CD4-positive, alpha-beta T cell treated with Interleukin-6 at 100 ng/mL for 8 hours (primary cell): ENCODE measurements around the gene CAMK2A.
A peak's percentile ranks its signal among the peaks of the same experiment; 100 is the strongest.

Experiments
- DNase-seq: peaks from one replicate; pipeline ENCODE4 v3.0.0-alpha.2; 2020; ENCODE audit warnings: mixed read lengths, low spot score

The CAMK2A gene

DNA sequence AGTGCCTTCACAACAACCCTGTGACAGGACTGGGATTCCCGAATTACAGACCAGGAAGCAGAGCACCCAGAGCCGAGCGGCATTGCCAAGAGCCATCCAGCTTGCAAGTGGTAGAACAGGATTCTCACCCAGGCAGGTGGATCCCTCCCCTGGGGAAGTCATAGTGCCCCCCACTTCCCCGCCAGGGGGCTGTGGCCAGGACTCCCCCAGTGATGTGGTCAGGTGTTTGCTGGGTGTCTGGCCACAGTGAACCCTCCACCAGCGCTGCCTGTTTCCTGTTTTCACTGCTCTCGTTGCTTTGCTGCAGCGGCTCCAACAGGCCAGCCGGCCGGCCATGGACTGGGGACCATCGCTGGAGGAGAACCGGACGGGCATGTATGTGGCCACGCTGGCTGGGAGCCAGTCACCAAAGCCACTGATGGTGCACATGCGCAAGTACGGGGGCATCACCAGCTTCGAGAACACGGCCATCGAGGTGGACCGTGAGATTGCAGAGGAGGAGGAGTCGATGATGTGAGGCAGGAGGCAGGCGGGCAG, 80.4 kb downstream of the CAMK2A start:
- DNase-seq = peak; percentile 3

DNA sequence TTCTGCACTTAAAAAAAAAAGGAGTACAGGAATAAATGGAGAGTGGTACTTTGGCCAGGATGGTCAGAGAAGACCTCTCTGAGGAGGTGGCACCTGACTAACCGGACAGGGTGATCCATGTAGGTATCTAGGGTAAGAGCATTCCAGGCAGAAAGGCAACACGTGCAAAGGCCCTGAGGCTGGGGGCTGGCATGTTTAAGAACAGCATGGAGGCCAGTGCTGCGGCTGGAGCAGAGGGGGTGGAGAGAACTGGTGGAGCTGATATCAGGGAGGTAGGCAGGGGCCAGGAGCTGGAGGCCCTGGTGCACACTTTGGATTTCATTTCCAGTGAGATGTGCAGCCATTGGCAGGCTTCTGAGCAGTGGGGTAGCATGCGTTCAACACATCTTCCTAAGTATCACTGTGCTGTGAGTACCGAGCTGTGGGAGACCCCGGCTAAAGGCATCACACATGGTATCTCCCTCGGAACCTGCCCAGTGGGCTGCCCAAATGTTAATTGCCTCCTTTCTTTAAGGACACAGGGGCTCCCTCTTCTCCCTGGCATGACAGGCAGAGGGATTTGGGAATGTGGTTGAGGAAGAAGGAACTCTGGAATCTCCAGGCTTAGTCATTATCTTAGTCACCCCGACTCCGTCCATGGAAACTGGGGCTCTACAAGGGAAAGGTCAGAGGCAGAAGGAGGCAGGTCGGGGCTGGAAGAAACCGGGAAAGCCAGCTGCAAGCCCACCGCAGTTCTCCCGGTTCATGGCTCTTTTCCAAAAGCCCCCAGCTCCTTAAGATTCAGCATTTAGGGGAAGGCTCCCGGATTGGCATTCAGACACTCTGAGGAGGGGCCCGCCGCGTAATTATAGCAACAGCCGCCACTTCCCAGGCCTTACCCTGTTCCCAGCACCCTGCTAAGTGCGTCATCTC, 81.1 kb downstream of the CAMK2A start:
- no peak for DNase-seq

DNA sequence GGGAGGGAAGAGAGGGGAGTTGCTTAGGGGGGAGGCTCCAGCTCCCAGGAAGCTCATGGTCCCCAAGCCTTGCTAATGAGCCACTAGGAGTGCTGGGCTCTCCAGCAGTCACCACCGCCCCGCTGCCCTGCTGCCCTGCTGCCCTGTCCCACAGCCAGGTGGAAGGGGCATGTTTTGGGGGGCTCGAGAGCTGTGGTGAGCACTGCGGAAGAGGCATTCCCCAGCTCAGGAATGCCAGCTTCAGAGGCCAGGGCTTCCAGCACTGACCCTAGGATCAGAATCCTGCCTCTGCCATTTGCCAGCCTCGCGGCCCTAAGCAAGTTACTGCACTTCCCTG, 82.8 kb downstream of the CAMK2A start:
- no peak for DNase-seq

DNA sequence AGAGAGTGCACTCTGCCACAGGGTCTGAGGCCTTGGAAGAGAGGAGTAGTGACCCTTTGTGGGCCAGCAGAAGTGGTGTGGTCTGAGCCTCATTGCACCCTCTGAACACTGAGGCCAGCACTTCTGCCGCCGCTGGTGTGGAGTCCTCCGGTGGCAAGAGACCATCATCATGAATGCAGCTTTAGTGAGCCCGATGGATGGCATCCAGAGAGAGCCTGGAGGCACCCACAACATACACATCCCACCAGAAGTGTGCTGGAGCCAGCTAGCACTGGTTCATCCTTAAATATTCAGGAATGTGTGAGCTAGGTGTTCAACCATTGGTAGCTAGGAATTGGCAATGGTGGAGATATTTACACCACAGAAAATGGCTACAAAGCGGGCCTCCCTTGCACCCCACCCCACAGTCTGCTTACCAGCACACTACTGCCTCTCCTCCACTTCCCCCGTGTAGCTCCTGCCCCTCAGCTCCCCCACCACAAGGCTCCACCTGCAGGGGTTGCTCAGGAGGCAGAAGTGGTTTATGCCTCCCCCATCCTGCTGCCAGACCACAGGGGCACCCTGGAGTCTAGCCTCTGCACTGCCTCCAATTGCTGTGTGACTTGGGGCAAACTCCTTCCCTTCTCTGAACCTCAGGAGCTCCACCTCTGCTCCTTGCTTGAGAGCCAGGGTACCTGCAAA, 83.3 kb downstream of the CAMK2A start:
- no peak for DNase-seq

DNA sequence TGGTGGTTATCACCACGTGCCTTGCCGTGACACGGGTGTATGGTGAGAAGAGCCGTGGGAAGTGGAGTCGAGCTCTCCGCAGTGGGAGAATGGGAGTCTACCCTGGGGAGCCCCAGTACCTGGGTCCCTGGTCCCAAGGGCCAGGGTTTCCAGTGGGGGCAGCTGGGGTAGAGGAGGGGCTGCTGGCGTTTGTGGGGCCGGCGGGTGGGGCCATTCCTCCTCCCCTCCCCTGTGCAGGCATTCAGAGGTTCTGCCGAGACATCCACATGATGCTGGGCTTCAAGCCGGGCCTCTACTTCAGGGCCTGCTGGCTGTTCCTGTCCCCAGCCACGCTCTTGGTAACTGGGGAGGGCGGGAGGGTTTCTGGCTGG, 85.0 kb downstream of the CAMK2A start:
- DNase-seq = no peak

DNA sequence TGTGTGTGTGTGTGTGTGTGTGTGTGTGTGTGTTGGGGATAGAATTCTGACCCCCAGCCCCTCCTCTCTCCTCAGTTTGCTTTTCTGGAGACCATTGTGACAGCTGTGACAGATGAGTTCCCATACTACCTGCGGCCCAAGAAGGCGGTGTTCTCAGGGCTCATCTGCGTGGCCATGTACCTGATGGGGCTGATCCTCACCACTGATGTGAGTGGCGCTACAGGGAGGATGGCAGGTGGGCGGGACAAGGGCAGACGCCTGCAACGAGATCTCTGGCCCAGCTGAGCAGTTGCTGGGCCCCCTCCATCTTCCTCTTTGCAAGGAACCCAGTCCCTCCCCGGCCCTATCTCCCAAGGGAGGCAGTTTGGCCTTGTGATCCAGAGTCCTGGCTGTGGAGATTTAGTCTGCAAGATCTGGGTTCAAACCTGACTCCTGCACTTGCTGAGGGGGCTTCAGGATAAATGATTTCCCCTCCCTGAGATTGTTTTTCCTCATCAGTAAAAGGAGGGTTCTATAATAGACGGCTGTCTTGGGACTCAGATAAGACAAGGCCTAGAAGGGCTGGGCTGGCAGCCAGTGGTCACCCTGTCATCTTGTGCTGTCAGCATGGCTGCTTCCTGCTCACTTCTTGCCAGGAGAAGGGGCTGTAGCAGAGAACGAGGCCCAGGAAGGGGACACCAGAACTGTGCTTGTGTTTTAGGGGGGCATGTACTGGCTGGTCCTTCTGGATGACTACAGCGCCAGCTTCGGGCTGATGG, 85.6 kb downstream of the CAMK2A start:
- DNase-seq = no peak

DNA sequence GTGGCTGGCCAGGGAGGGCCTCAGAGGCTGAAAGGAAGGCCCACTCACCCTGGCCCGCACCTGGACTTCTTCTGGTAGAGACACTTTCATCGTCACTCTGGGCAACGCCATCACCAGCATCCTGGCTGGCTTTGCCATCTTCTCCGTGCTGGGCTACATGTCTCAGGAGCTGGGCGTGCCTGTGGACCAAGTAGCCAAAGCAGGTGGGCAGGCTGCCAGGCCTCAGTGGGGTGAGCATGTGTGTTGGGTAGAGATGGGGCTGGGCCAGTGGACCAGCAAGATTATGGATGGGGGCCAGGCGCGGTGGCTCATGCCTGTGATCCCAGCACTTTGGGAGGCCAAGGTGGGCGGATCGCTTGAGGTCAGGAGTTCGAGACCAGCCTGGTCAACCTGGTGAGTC, 87.1 kb downstream of the CAMK2A start:
- no peak for DNase-seq

DNA sequence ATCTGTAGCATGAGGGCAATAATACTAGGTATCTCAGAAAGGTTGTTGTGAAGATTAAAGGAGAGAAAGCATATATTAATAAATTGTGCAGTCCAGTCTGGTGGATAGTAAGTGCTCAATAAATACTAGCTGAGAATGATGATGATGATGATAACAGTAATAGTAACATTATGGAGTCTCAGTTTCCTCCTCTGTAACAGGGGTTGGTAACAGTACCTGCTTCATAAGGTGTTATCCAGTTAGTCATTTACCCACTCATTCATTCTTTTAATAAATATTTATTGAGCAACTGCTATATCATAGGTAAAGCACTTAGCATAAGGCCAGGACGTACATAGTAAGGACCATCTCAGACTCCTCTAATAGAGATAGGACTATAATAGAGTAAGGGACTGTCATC, 92.1 kb downstream of the CAMK2A start:
- DNase-seq = no peak

DNA sequence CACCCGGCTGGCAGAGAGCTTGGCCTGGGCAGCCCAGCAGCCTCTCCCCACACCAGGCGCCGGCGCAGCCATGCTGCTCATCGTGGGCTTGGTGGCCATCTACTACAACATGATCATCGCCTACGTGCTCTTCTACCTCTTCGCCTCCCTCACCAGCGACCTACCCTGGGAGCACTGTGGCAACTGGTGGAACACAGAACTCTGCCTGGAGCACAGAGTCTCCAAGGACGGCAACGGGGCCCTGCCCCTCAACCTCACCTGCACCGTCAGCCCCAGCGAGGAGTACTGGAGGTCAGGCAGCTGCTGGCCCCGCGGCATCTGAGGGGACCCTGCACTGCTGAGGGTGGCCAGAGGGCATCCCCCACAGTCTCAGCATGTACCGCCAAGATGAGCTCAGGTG, 92.6 kb downstream of the CAMK2A start:
- DNase-seq = no peak

DNA sequence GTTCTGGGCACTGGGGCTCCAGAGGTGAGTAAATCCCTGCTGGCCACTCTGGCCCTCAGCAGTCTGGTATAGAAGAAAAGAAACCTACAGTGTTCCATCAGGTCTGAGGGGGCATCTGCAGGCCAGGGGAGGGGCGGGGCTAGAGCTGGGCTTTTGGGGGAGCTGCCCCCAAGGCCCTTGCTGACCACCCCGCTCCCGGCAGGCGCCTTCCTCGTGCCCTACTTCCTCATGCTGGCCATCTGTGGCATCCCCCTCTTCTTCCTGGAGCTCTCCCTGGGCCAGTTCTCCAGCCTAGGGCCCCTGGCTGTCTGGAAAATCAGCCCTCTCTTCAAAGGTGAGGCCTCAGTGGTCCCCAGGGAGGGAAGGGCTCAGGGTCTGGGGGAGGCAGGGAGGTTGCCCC, 93.1 kb downstream of the CAMK2A start:
- no peak for DNase-seq

DNA sequence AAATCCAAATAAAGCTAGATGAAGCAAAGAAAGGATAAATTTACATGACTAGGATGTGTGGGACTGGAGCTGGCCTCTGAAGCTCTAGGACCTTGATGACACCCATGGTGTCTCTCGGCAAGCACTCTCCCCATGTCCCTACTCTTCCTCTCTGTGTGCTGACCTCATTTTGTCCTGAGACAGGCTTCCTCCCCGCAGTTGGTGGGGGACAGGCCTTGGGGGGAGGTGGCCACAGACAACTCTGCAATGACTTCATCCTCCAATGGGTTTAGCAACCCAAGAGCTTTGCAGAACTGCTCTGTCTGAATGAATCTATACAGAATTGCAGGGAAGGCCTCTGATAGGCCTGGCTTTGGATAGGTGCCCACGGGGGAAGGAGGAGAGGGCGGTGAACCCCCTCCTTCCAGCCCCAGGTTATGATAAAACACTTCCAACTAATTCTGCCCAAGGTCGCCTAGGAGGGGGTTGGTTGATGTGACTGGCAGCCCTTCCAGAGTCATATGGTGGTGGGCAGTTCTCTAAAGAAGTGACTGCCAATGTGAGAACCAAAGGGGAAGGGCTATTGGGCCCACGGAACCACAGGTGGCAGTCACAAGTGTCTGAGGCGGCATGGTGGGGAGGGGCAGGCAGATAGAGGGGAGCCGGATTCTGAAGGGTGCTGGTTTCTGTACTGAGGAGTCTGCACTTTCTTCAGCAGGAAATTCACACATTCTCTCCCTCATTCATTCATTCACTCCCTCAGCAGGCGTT, 93.7 kb downstream of the CAMK2A start:
- no peak for DNase-seq

DNA sequence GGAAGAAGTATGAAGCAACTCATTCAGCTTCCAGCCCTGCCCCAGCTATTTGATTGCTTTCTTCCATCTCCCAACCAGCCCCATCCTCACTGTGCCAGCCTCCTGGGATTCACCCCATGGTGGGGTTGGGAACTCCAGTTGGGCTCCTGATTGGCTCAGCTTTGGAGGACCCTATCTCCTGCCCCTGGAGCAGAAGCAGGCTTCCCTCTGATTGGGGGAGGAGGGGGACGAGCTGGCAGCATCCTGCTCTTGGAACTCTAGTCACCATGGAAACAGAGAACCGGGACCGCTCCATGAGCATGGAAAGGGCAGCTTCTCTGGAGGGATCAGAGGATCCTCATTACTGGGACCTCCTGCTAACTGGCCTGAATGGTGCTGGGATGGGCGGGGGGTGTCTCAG, 97.1 kb downstream of the CAMK2A start:
- DNase-seq = no peak

DNA sequence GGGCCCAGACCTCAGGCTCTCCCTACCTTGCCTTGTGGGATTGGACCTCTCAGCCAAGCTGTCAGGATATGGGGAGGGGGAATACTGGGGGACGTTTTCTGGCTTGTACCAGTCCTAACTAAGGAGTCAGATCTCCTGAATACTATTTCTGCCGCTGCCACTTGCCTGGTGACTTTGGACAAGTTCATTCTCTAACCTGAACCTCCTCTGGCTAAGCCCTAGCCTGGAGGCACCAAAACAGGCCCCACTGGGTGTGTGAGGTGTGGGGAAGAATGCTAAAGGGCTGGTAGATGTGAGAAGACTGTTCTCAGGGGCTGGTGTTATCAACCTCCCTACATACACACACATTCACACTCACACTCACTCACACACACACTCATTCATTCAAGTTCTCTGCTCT, 98.6 kb downstream of the CAMK2A start:
- no peak for DNase-seq

DNA sequence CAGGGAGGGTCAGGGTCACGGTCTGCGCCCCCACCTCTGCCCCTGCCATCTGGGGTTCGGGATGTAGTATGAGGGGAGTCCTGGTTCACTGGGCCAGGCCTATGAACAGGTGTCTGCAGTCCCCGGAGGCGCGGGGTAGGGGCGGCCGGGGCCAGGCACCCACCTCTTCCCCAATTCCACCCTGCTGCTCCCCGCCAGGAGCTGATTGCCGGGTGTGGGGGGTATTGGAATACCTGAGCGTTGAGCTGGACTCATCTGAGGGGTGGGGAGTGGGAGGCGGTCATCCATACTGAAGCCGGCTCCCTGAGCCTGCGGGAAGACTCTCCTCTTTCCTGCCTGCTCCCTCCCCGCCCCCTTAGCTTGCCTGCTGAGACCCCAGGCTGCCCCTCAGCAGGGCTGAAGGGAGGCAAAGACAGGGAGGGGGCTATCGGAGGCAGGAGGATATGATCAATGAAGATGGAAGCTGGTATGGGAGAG, 99.0 kb downstream of the CAMK2A start:
- DNase-seq = no peak

DNA sequence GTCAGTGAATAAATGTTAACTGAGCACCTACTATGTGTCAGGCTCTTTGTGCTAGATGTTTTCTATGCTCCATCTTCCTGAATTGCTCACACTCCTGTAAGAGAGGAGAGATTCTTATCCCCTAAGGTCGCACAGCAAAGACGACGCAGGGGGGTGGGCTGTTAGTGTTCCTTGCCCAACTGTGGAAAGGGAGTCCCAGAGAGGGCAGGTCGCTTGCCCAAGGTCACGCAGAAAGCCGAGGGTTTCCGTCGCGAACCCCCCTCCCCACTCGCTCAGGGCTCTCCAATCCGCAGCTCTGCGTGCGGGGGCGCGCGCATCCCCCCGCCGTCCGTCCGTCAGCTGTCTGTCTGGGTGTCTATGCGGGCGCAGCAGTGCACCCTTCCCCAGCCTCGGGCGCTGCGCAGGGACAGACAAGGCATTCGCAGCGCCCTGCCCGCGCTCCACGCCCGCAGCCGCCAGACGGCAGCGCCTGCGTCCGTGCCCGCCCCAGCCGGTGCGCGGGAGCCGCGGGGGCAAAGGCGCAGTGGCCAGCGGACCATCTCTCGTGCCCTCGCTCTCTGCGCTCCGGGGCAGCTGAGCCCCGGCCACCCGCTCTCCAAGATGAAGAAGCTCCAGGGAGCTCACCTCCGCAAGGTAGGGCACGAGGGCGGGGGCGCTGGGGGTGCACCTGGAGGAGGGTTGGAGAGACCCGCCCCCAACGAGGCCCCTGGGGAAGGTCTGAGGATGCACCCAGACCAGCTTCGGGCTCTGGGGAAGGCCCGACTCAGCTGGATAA, 99.7 kb downstream of the CAMK2A start, which contains the start of gene SLC6A7:
Gene SLC6A7, plus strand, starts transcription at position 335 of the 775 bp plus-strand sequence. Its CDS starts 266 bp downstream, at position 601.
- DNase-seq = no peak

DNA sequence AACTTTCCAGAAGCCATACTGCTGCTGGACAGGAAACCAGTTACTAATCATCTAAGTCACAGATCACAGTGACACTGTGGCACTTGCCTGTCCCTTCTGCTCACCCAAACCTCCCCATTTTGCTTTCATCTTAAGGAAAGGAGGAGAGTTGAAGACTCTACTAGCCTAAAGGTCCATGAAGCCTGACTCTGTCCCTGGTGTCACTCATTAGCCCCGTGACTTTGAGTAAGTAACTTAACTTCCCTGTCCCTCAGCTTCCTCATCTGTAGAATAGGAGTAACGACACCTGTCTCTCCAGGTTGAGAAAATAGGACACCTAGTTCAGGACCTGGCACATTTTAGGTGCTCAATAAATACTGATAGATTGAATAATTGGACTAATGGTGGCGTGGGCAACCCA, 100.2 kb downstream of the CAMK2A start:
- DNase-seq = no peak

DNA sequence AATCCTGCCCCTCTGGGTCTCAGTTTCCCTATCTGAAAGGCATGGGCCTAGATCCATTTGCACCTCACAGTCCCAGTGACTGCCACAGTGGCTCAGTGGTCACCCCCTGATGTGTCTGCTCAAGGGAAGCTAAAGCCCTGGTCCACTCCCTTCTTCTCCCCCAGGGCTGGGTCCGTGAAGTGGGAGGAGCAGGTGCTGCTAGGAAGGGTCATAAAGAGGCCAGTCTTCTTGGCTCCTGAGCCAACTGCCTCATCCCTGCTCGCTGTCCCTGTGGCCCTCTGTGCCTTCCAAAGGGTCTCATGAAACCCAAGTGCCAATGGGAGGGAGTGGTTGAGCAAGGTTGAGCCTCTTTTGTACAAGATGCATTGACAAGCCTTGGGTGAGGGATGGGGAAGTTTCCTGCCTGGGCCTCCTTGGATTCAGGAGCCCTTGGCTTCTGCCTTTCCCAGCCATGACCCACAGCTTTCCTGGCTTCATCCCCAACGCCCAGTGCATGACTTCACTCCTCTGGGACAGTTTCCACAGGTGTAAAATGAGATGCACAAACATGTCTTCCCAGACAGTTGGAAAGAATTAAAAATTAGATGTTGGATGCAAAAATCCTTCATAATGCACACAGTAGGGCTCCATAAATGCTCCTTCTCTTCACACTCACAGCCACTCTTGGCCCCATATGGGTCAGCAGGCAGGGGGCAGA, 101.3 kb downstream of the CAMK2A start:
- DNase-seq = no peak

DNA sequence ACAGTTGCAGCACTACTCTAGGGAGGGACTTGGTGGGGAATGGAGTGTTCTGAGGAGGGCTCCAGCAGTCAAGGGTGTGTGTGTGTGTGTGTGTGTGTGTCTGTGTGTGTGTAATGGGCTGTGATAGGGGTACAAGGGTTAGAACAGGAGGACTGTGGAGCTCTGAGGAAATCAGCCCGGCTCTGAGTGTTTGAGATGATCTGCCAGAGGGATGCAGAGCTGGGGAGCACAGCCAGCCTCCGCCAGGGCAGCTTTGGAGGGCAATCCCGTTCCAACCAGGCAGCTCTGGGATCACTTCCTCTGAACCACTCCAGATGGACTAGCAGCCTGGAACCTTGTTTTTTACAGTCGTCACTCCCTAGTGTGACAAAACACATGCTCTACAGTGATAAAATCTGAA, 102.7 kb downstream of the CAMK2A start:
- DNase-seq = no peak

DNA sequence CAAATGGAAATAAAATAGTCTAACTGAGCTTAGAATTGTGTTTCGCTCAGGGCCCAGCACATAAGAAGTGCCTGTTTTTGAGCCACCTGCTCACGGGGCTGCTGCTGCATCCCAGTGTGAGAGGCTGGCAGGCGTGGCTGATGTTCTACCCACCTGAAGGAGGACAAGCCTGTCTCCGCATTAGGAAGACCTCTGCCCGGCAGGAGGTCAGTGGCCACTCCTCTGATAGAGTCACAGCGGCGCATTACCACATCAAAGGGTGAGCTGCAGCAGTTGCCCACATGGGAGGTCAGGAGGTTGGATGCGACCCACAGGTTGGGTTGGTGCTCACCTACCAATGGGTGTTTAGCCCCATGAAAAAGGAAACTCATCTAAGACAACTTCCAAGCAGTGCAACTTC, 103.4 kb downstream of the CAMK2A start:
- no peak for DNase-seq
